Progenitor cell of endocrine pancreas (in vitro differentiated cells): Measurements from ENCODE around the gene PPFIA2. TPM values are rescaled to one million over a fixed set of nuclear protein-coding genes. Genes with fewer than 3 reads are reported as not detected.
A peak's percentile ranks its signal among the peaks of the same experiment; 100 is the strongest.

Experiments used
- DNase-seq: peaks from one replicate; pipeline ENCODE4 v3.0.0; 2021; ENCODE audit warnings: low spot score; ENCODE audit not compliant: unreplicated experiment
- H3K27ac Mint-ChIP-seq: 2 replicates; pipeline ENCODE4 v1.8.0; 2021; ENCODE audit warnings: mild to moderate bottlenecking, moderate library complexity, mixed read lengths
- H3K27me3 Mint-ChIP-seq: 2 replicates; pipeline ENCODE4 v1.8.0; 2021; ENCODE audit warnings: mixed read lengths
- H3K36me3 Mint-ChIP-seq: 2 replicates; pipeline ENCODE4 v1.8.0; 2022; ENCODE audit warnings: mixed read lengths; ENCODE audit not compliant: insufficient read depth
- H3K4me1 Mint-ChIP-seq: 2 replicates; pipeline ENCODE4 v1.8.0; 2021; ENCODE audit warnings: low read depth, mixed read lengths
- H3K4me3 Mint-ChIP-seq: 2 replicates; pipeline ENCODE4 v1.8.0; 2021; ENCODE audit warnings: low read depth, mild to moderate bottlenecking, moderate library complexity, mixed read lengths
- H3K9me3 Mint-ChIP-seq: 2 replicates; pipeline ENCODE4 v1.8.0; 2021; ENCODE audit warnings: low read depth, mixed read lengths
- CTCF ChIP-seq: fragments of 200-600 bp; sonication (generic); IDR thresholded peaks from one replicate; pipeline ENCODE4 v1.5.0; 2021; ENCODE audit warnings: antibody characterized with exemption, mild to moderate bottlenecking; ENCODE audit not compliant: unreplicated experiment
- total RNA-seq: library from RNA; stranded (reverse); gene quantifications from 2 replicates; pipeline ENCODE4 v1.2.1, GENCODE V29; 2021

PPFIA2 gene
- total RNA-seq, 1 donor from 2014 or later: 1.1 TPM

GRCh38 chr12:81779216-81779615, 20.1 kb upstream of the PPFIA2 start:
- Mint-ChIP-seq H3K27ac (no peak overlapping the region), H3K4me1 (peaks cover 2% of the 10 kb centered on the region), H3K4me3 (no peak overlapping the region), H3K9me3 (no peaks in the 10 kb centered on the region), H3K27me3 (no peaks in the 10 kb centered on the region), H3K36me3 (no peaks in the 10 kb centered on the region)
- no peak for TF ChIP-seq CTCF
- no peak for DNase-seq

GRCh38 chr12:81778719-81779118, 19.6 kb upstream of the PPFIA2 start:
- TF ChIP-seq CTCF: no peak
- Mint-ChIP-seq H3K36me3 (no peaks in the 10 kb centered on the region), H3K4me1 (peaks cover 2% of the 10 kb centered on the region), H3K27ac (no peak overlapping the region), H3K9me3 (no peaks in the 10 kb centered on the region), H3K27me3 (no peaks in the 10 kb centered on the region), H3K4me3 (no peak overlapping the region)
- no peak for DNase-seq

DNA sequence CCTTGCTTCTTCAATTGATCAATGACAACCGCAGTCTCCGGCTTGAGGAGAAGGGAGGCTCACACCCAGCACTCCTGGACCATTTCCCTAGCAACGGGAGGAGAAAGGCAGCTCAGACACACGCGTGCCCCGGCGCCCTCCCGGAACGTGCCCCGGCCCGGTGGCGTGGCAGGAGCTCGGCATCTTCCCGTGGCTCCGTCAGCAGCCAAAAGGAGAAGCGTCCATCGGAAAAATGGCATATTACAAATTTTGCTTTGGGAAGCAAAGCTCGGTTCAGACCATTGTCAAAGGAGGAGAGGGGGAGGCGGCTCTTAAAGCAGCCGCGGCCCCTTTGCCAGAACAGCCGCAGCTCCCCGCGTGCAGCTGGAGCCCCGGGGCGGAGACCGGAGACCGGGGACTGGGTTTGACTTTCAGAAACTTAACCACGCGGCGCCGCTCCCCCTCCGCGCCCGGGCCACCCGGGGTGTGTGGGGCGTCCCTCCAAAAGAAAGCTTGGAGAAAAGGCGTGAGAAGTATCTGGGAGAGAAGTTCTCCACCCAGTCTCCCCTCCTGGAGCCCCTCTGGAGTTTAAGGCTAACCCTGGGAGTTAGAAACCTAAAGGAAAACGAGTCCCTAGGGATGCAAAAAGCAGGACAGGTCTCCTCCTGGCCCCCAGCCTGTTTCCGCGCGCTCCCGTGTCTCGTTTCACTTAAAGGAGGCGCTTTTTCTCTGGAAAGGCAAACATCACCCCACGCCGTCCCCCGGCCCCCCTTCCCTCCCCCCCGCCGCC, 545 bp downstream of the PPFIA2 start:
- H3K27me3 Mint-ChIP-seq: peaks cover 56% of the 10 kb centered on the region
- no peak for TF ChIP-seq CTCF
- H3K4me1 Mint-ChIP-seq: peaks cover 6% of the 10 kb centered on the region
- DNase-seq: peak; percentile 24
- H3K36me3 Mint-ChIP-seq: no peaks in the 10 kb centered on the region
- H3K4me3 Mint-ChIP-seq: peak overlapping the region; percentile 74
- no peak overlapping the region for H3K27ac Mint-ChIP-seq
- peaks cover 5% of the 10 kb centered on the region for H3K9me3 Mint-ChIP-seq

- Mint-ChIP-seq H3K27me3 (peaks cover 51% of the 10 kb centered on the region), H3K4me1 (peaks cover 6% of the 10 kb centered on the region), H3K27ac (no peak overlapping the region), H3K36me3 (no peaks in the 10 kb centered on the region), H3K9me3 (no peaks in the 10 kb centered on the region), H3K4me3 (peak overlapping the region; percentile 42)
- TF ChIP-seq CTCF: no peak
- DNase-seq: no peak
Observed at GRCh38 chr12:81757731-81758365, 1.3 kb downstream of the PPFIA2 start.

- H3K4me3 Mint-ChIP-seq: no peak overlapping the region
- H3K36me3 Mint-ChIP-seq: no peaks in the 10 kb centered on the region
- no peak for DNase-seq
- no peaks in the 10 kb centered on the region for H3K9me3 Mint-ChIP-seq
- H3K4me1 Mint-ChIP-seq: no peaks in the 10 kb centered on the region
- TF ChIP-seq CTCF: no peak
- H3K27ac Mint-ChIP-seq: no peak overlapping the region
- H3K27me3 Mint-ChIP-seq: no peaks in the 10 kb centered on the region
Observed at GRCh38 chr12:81729781-81730180, 29.4 kb downstream of the PPFIA2 start.
